GM12878 (cell line): ENCODE data around the gene TTC39B. TPM values are rescaled to one million over a fixed set of nuclear protein-coding genes. Genes with fewer than 3 reads are reported as not detected.

Source experiments
- CBX3 ChIP-seq: fragments of 200-600 bp; sonication (generic); IDR thresholded peaks from 2 replicates; pipeline ENCODE4 v1.6.1; 2016; ENCODE audit warnings: low read depth, borderline replicate concordance
- CREB1 ChIP-seq: IDR thresholded peaks from 2 replicates; pipeline ENCODE4 v1.6.1; 2012; ENCODE audit warnings: low read depth, mild to moderate bottlenecking, inconsistent platforms
- SMARCA5 ChIP-seq: fragments of 450-650 bp; IDR thresholded peaks from 2 replicates; pipeline ENCODE4 v1.6.1; 2017; ENCODE audit warnings: mild to moderate bottlenecking
- SMC3 ChIP-seq: IDR thresholded peaks from 2 replicates; pipeline ENCODE4 v1.6.1; 2011; ENCODE audit warnings: low read length, improper control_type of control experiment, borderline replicate concordance
- STAT3 ChIP-seq: IDR thresholded peaks from 2 replicates; pipeline ENCODE4 v1.6.1; 2011; ENCODE audit warnings: low read depth, low read length, improper control_type of control experiment
- YY1 ChIP-seq: IDR thresholded peaks from 2 replicates; pipeline ENCODE4 v1.6.1; 2011; ENCODE audit warnings: low read depth, mild to moderate bottlenecking, low read length
- polyA plus RNA-seq, 11 experiments: library from polyadenylated mRNA; depleted of rRNA in 4 of 11; unstranded in 6 of 11; stranded (reverse) in 5 of 11; fragments of >200 nt; fragmentation: Nextera tagmentation in 4 of 11; fragmentation: Illumina TruSeq in 1 of 11; extraction: Ambion mirVana in 4 of 11; extraction: Trizol in 1 of 11; gene quantifications; 1 replicate in 1 of 11; 2 replicates in 10 of 11; pipeline versions ENCODE4 v1.2.1 to v1.2.3, GENCODE V29; 2011 to 2016; ENCODE audit warnings: inconsistent platforms in 2 of 11, missing spikeins in 2 of 11, low read depth in 1 of 11
- total RNA-seq, 4 experiments: library from RNA; depleted of rRNA in 3 of 4; stranded (reverse); fragments of >200 nt in 3 of 4; fragmentation: Illumina TruSeq in 1 of 4; extraction: Trizol in 1 of 4; gene quantifications; 2 replicates each; pipeline versions ENCODE4 v1.2.1 to v1.2.3, GENCODE V29; 2013 to 2021
- TF ChIP-seq, protein P1 (sequence below): fragments of 450-650 bp; IDR thresholded peaks from 2 replicates; pipeline ENCODE4 v1.6.1; 2017; ENCODE audit warnings: mild to moderate bottlenecking, moderate library complexity
- TF ChIP-seq, protein P2 (sequence below), 3 experiments: IDR thresholded peaks in 2 of 3; conservative IDR thresholded peaks in 1 of 3; 2 replicates each; pipeline ENCODE4 v1.5.1; 2011; ENCODE audit warnings: low read depth in 3 of 3, low read length in 3 of 3, mild to moderate bottlenecking in 3 of 3, control low read depth in 2 of 3, moderate library complexity in 2 of 3, inconsistent platforms in 1 of 3, mixed read lengths in 1 of 3; ENCODE audit not compliant: control insufficient read depth in 2 of 3, insufficient read depth in 1 of 3; ENCODE audit errors: extremely low read depth in 1 of 3

TTC39B gene
- total and polyA plus RNA-seq, 10 of the 15 experiments (the other 5 are each of a cell fraction or from before 2014, with no cell fraction given): 0.68 to 2.5 (median 1.5) TPM

DNA sequence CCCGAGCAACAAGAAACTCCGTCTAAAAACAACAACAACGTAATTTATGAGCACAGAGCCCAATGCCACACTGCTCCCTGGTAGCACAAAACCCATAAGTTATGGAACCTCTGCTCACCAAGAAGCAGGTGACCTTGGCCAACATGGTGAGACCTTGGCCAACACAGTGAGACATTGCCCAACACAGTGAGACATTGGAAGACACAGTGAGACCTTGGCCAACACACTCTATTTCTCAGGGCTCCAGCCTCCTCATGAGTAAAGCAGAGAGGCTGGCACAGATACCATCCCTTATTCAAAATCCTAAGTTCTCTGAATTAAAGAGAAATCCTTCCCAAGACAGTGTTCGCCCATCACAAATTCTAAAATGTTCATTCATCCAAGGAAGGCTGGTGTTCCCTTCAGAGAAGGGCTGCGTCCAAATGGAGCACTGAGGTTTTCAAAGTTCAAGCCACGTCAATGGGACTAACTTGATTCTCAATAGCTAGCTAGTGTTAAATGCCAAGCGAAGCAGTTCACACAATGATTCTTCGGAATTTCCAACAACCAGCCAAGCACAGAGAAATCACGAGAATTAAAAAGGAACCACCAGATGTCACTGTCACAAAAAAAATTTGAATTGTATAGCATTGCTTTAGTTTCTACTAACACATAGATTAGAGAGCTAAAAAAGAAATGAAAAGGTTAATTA is 29.5 kb downstream of the TTC39B start (continued):
- TF ChIP-seq, protein P1, sequence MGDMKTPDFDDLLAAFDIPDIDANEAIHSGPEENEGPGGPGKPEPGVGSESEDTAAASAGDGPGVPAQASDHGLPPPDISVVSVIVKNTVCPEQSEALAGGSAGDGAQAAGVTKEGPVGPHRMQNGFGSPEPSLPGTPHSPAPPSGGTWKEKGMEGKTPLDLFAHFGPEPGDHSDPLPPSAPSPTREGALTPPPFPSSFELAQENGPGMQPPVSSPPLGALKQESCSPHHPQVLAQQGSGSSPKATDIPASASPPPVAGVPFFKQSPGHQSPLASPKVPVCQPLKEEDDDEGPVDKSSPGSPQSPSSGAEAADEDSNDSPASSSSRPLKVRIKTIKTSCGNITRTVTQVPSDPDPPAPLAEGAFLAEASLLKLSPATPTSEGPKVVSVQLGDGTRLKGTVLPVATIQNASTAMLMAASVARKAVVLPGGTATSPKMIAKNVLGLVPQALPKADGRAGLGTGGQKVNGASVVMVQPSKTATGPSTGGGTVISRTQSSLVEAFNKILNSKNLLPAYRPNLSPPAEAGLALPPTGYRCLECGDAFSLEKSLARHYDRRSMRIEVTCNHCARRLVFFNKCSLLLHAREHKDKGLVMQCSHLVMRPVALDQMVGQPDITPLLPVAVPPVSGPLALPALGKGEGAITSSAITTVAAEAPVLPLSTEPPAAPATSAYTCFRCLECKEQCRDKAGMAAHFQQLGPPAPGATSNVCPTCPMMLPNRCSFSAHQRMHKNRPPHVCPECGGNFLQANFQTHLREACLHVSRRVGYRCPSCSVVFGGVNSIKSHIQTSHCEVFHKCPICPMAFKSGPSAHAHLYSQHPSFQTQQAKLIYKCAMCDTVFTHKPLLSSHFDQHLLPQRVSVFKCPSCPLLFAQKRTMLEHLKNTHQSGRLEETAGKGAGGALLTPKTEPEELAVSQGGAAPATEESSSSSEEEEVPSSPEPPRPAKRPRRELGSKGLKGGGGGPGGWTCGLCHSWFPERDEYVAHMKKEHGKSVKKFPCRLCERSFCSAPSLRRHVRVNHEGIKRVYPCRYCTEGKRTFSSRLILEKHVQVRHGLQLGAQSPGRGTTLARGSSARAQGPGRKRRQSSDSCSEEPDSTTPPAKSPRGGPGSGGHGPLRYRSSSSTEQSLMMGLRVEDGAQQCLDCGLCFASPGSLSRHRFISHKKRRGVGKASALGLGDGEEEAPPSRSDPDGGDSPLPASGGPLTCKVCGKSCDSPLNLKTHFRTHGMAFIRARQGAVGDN: no peak
- no peak for TF ChIP-seq SMARCA5
- no peak for TF ChIP-seq CBX3
- TF ChIP-seq, protein P2, sequence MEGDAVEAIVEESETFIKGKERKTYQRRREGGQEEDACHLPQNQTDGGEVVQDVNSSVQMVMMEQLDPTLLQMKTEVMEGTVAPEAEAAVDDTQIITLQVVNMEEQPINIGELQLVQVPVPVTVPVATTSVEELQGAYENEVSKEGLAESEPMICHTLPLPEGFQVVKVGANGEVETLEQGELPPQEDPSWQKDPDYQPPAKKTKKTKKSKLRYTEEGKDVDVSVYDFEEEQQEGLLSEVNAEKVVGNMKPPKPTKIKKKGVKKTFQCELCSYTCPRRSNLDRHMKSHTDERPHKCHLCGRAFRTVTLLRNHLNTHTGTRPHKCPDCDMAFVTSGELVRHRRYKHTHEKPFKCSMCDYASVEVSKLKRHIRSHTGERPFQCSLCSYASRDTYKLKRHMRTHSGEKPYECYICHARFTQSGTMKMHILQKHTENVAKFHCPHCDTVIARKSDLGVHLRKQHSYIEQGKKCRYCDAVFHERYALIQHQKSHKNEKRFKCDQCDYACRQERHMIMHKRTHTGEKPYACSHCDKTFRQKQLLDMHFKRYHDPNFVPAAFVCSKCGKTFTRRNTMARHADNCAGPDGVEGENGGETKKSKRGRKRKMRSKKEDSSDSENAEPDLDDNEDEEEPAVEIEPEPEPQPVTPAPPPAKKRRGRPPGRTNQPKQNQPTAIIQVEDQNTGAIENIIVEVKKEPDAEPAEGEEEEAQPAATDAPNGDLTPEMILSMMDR (IDR thresholded peaks at IDR 0.05 in 2 of 3, conservative IDR thresholded peaks at IDR 0.05 in 1 of 3; ENCODE audit: control insufficient read depth in 2 of 3, extremely low read depth in 1 of 3, insufficient read depth in 1 of 3, low read depth in 3 of 3, low read length in 3 of 3): peak; percentile 12 to 49 (median 27); a peak in 4 of 6 replicates
- TF ChIP-seq CREB1: no peak
- no peak for TF ChIP-seq STAT3
- TF ChIP-seq YY1: no peak
- TF ChIP-seq SMC3: peak; percentile 72; the same call in 1 of the 2 replicates
